HUES6 (cell line): ENCODE data around the gene CAMK1.

Source experiments
- H3K27ac ChIP-seq: 2 replicates; pipeline ENCODE4 v1.7.0; 2013; ENCODE audit warnings: low read depth, mild to moderate bottlenecking, low read length, inconsistent platforms
- H3K27me3 ChIP-seq: 2 replicates; pipeline ENCODE4 v1.6.1; 2013; ENCODE audit warnings: low read length; ENCODE audit not compliant: control insufficient read depth, insufficient read depth
- H3K36me3 ChIP-seq: 2 replicates; pipeline ENCODE4 v1.6.1; 2013; ENCODE audit warnings: low read length; ENCODE audit not compliant: control insufficient read depth, insufficient read depth
- H3K4me1 ChIP-seq: 2 replicates; pipeline ENCODE4 v1.6.1; 2013; ENCODE audit warnings: low read length; ENCODE audit not compliant: control insufficient read depth, insufficient read depth
- H3K4me3 ChIP-seq: 2 replicates; pipeline ENCODE4 v1.5.1; 2013; ENCODE audit warnings: low read depth, low read length
- H3K9ac ChIP-seq: one replicate; pipeline ENCODE4 v1.6.1; 2013; ENCODE audit warnings: mild to moderate bottlenecking, low read length
- H3K9me3 ChIP-seq: 2 replicates; pipeline ENCODE4 v1.6.1; 2013; ENCODE audit warnings: low read depth, low read length; ENCODE audit not compliant: control insufficient read depth, insufficient read depth

Gene CAMK1

GRCh38 chr3:9750556-9751411, 19.0 kb downstream of the CAMK1 start:
- Histone ChIP-seq H3K4me1 (0 out of 2 replicates have a peak, but pooled peaks cover 7% of the 10 kb centered on the region), H3K4me3 (peak overlapping the region; percentile 87), H3K36me3 (peaks cover 63% of the 10 kb centered on the region), H3K27ac (0 out of 2 replicates have a peak overlapping the region, but pooled peaks have one; percentile 48), H3K9ac (peak overlapping the region; percentile 71), H3K27me3 (no peaks in the 10 kb centered on the region), H3K9me3 (no peaks in the 10 kb centered on the region)

GRCh38 chr3:9749645-9750555, 19.8 kb downstream of the CAMK1 start, which contains the start of gene OGG1:
OGG1 (plus strand) TSS chr3:9749952; CDS start chr3:9750287, 335 bp downstream.
- Histone ChIP-seq H3K4me3 (peak within 1 kb of the TSS; percentile 87), H3K27me3 (no peaks in the 10 kb centered on the region), H3K9me3 (no peaks in the 10 kb centered on the region), H3K4me1 (0 out of 2 replicates have a peak, but pooled peaks cover 7% of the 10 kb centered on the region), H3K9ac (peak within 1 kb of the TSS; percentile 76), H3K36me3 (peaks cover 67% of the 10 kb centered on the region), H3K27ac (peak within 1 kb of the TSS; percentile 81)

GRCh38 chr3:9749296-9749644, 20.5 kb downstream of the CAMK1 start:
- Histone ChIP-seq H3K36me3 (peaks cover 67% of the 10 kb centered on the region), H3K4me1 (0 out of 2 replicates have a peak, but pooled peaks cover 7% of the 10 kb centered on the region), H3K27ac (peak overlapping the region; percentile 81; the same call in 1 of the 2 replicates), H3K4me3 (peak overlapping the region; percentile 87), H3K9ac (peak overlapping the region; percentile 76), H3K9me3 (no peaks in the 10 kb centered on the region), H3K27me3 (no peaks in the 10 kb centered on the region)

DNA sequence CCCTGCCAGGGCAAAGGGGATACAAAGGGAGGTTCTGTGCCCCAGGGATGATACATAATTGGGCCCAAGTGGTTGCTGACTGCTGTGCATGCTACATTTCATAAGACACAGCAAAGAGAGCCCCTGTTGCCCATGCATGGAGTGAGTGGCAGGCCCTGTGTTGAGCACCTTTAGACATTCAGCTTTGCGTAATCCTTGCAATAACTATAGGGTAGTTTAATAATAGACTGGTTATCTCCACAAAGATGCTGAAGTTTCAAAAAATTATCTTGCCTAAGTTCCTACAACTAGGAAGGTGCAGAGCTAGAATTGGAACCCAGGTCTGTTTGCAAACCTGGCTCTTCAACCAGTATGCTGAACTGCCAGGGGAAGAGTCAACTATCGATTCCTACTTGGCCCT, 21.7 kb downstream of the CAMK1 start:
- Histone ChIP-seq H3K27me3 (no peaks in the 10 kb centered on the region), H3K4me3 (no peak overlapping the region), H3K27ac (no peak overlapping the region), H3K36me3 (peaks cover 75% of the 10 kb centered on the region), H3K9ac (no peak overlapping the region), H3K9me3 (no peaks in the 10 kb centered on the region), H3K4me1 (0 out of 2 replicates have a peak, but pooled peaks cover 7% of the 10 kb centered on the region)

DNA sequence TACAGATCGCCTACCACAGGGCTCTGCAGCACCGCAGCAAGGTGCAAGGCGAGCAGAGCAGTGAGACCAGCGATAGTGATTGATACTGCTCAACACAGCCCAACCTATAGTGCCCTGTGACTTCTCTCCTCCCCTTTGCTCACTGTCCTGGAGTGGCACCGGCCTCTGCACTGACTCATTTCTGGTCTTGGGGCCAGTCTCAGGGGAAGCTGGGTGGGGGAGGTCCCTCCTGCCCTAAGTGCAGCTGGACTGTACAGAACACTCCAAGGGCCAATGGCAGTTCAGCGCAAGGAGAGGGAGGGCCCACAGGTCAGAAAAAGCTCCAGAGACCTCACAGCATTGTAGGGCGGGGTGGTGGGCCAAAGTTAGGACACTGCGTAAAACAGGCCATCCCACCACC, 22.5 kb downstream of the CAMK1 start:
- Histone ChIP-seq H3K9ac (no peak overlapping the region), H3K27me3 (no peaks in the 10 kb centered on the region), H3K27ac (no peak overlapping the region), H3K9me3 (no peaks in the 10 kb centered on the region), H3K4me1 (0 out of 2 replicates have a peak, but pooled peaks cover 7% of the 10 kb centered on the region), H3K36me3 (peaks cover 75% of the 10 kb centered on the region), H3K4me3 (no peak overlapping the region)

- H3K36me3 ChIP-seq, result peaks cover 75% of the 10 kb centered on the region
- no peaks in the 10 kb centered on the region for H3K27me3 ChIP-seq
- H3K9ac ChIP-seq, result no peak overlapping the region
- H3K4me1 ChIP-seq, result 0 out of 2 replicates have a peak, but pooled peaks cover 7% of the 10 kb centered on the region
- no peak overlapping the region for H3K4me3 ChIP-seq
- no peaks in the 10 kb centered on the region for H3K9me3 ChIP-seq
- H3K27ac ChIP-seq, result no peak overlapping the region
These were observed 23.4 kb downstream of the CAMK1 start for GRCh38 chr3:9746330-9746729.

DNA sequence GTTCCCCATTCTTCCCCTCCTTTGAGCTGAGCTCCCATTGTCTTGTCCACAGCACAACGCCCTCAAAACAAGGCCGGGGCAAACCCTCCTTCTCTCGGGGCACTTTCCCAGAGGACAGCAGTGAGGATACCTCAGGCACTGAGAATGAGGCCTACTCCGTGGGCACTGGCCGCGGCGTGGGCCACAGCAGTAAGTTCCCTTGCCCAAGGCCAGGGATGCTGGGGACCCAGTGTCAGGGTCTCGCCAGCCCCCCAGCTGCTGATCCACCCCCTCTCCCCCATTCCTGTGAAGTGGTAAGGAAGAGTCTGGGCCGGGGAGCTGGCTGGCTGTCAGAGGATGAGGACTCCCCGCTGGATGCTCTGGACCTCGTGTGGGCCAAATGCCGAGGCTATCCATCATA, 24.2 kb downstream of the CAMK1 start:
- Histone ChIP-seq H3K9me3 (no peaks in the 10 kb centered on the region), H3K36me3 (peaks cover 81% of the 10 kb centered on the region), H3K27me3 (no peaks in the 10 kb centered on the region), H3K4me1 (0 out of 2 replicates have a peak, but pooled peaks cover 3% of the 10 kb centered on the region), H3K27ac (no peak overlapping the region), H3K4me3 (no peak overlapping the region), H3K9ac (no peak overlapping the region)

DNA sequence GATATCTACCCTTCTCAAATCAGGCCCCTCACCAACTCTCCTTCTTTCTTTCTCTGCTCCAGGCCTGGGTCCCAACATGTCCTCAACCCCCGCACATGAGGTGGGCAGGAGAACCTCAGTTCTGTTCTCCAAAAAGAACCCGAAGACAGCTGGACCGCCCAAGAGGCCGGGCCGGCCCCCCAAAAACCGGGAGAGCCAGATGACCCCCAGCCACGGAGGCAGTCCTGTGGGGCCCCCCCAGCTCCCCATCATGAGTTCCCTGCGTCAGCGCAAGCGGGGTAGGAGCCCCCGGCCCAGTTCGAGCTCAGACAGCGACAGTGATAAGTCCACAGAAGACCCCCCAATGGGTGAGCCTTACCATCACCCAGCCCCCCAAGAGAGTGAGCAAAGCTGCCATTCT, 25.6 kb downstream of the CAMK1 start:
- Histone ChIP-seq H3K36me3 (peaks cover 95% of the 10 kb centered on the region), H3K9ac (no peak overlapping the region), H3K9me3 (no peaks in the 10 kb centered on the region), H3K27me3 (no peaks in the 10 kb centered on the region), H3K4me3 (no peak overlapping the region), H3K27ac (no peak overlapping the region), H3K4me1 (no peaks in the 10 kb centered on the region)

- H3K36me3 ChIP-seq, result peaks cover 100% of the 10 kb centered on the region
- H3K9ac ChIP-seq, result no peak overlapping the region
- no peak overlapping the region for H3K4me3 ChIP-seq
These were observed 26.2 kb downstream of the CAMK1 start for GRCh38 chr3:9743548-9743947.

GRCh38 chr3:9742560-9742959, 27.2 kb downstream of the CAMK1 start:
- H3K9ac ChIP-seq, result no peak overlapping the region
- H3K4me3 ChIP-seq, result no peak overlapping the region
- peaks cover 100% of the 10 kb centered on the region for H3K36me3 ChIP-seq

More at GRCh38 chr3:9743548-9743947, 26.2 kb downstream of the CAMK1 start:
- Histone ChIP-seq H3K9me3 (no peaks in the 10 kb centered on the region), H3K27ac (no peak overlapping the region), H3K4me1 (no peaks in the 10 kb centered on the region), H3K27me3 (no peaks in the 10 kb centered on the region)

More at GRCh38 chr3:9742560-9742959, 27.2 kb downstream of the CAMK1 start:
- H3K9me3 ChIP-seq, result no peaks in the 10 kb centered on the region
- no peaks in the 10 kb centered on the region for H3K27me3 ChIP-seq
- H3K27ac ChIP-seq, result no peak overlapping the region
- no peaks in the 10 kb centered on the region for H3K4me1 ChIP-seq
